HG03064 (cell line): ENCODE data around the gene CDK14.
"Not testable (repeated sequence)": the region's sequence is repeated elsewhere in the genome, so short reads cannot be mapped to it uniquely, and the experiment has no call there.

Experiments used
- ATAC-seq: cut with Tn5 transposase; IDR thresholded peaks from one replicate; pipeline ENCODE4 v1.9.1; 2021; ENCODE audit warnings: low read depth; ENCODE audit not compliant: unreplicated experiment

Gene CDK14

DNA sequence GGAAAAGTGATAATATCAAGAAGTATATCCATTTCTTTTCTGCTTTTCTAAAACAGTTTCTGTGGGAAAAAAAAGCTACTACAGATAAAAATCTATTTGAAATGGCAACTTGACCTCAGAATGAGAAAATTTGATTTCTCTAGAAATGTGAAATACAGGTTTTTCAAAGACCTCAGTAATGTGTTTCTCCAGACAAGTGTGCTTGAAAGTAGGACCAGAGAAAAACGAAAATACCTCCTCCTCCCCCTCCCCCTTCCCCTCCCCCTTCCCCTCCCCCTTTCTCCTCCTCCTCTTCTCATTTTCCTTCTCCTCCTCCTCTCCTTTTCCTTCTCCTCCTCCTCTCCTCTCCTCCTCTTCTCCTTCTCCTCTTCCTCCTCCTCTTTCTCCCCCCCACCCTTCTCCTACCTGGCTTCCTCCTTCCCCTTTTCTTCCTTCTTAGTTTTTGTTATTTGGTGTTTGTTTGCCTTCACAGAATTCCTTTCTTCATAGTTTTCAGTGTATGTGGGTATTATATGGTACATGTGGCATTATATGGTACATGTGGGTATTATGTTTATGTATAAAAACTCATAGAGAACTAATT lies 179.4 kb downstream of the CDK14 start:
- ATAC-seq, result no peak

DNA sequence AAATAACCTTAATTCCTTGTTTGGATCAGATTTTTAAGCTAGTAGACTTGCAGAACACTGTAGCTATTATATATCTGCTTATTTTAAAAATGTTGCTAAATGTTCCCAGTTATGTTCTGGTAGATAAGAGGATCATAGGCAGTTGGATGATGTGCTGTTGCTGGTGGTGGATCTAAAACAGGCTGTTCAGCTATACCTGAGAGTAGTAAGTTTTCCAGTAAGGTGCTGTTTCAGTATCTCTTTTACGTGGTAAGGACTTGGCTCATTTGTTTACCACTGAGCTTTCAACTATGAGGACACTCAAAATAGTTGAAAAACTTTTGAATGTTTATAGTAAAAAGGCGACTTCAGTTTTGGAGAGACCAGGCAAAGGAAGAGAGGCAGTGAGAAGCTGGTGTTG lies 180.9 kb downstream of the CDK14 start:
- peak; percentile 88 for ATAC-seq

DNA sequence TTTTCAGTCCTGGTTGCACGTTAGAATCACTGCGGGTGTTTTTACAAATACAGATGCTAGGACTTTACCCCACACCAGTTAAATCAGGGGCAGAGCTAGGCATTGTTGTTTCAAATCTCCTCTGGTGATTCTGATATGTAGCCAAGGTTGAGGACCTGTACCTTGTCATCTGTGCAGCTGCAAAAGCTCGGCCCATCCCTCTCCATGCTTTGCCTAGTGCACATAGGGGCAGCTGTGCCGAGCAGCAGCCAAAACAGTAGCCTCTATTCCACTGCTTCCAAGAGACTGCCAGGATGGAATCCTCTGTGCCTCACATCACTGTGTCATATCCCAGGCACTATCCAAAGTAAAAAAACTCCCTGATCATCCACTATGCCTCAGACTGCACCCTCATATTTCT lies 181.3 kb downstream of the CDK14 start:
- ATAC-seq, result peak; percentile 29

DNA sequence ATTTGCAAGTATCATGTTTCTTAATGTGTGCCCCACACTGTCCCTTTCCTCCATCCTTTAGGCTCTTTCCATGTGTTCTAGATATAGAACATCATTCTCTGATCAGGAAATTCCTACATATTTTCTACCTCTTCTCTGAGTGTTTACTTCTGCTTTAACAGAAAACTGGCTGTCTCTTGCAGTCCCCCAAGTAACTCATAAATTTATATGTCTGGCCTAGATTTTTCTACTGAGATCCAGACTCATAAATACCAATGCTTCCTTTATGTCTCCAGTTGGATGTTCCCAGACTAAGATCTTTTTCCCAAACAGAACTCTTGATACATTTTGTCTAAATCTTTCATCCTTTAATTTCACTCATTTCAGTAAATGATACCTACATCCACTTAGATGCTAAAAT lies 181.8 kb downstream of the CDK14 start:
- ATAC-seq, result no peak

DNA sequence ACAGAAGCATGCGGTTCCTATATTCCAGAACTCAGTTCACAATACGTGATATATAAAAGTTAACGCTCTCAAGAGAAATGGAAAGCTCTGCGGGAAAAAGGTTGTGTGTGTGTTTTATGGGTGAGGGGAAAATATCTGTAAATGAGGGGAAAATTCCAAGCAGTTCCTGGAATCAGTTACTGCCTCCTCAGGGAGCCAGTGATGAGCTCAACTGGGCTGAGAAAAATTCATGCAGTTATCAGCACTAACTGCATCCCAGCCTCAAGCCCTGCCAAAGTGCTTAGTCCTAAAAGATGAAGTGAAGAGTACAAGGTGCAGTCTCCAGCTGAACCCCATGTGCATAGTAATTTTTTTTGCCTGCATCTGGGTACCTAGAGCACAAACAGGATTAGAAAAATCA lies 191.9 kb downstream of the CDK14 start:
- ATAC-seq, result no peak

DNA sequence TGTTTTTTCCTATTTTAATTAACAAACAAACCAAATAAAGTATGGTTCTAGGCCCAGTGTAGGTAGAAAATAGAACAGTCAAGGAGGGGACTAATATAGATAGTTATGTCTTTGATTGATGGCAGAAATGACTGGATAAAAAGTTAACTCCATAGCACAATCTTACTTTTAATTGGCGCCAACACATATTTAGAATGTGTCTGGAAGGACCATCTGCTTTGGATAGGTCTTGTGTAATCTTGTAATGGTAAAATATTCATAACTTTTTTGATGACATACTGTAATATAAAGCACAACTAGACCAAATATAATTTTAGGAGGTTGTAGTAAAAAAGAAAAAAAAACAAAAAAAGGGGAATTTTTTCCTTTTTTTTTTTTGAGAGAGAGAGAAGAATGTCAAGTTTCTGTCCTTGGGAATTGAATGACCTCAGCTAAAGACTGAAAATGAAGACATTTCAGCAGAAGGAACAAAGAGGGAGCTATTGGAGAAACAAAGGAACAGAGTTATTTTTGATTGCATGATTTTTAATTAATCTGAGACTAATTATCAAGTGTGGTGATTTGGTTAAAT lies 193.7 kb downstream of the CDK14 start:
- ATAC-seq, result no peak

DNA sequence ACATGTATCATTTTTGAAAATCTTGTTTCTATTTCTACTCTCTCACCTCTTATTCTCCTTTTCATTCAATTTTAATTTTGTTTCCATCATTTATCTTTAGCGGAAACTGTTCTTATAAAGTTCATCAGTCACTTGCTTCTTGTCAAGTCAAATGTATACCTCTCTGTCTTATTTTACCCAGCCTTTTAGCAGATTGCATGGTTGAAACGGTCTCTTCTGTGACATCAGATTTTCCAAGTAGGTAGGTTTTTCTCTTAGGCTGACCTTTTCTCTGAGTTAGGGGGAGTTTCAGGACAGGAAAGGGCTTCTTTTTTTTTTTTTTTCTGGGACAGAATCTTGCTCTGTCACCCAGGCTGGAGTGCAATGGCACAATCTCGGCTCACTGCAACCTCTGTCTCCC lies 195.5 kb downstream of the CDK14 start:
- ATAC-seq, result no peak

DNA sequence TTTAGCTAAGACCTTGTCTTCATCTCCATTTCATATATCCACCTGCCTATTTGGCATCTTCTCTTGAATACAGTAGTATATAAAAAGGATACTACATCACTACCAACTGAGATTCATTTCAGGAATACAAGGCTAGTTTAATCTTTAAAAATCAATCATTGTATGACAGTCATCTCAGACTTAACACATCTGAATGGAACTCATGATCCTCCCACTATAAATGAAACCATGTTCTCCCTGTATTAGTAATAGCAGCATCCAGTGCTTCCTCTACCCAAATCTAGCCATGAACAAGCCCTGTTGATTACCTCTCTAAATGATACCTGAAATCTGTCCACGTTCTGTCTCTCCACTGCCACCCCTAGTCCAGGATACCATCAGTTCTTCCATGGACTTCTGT lies 196.2 kb downstream of the CDK14 start:
- no peak for ATAC-seq

DNA sequence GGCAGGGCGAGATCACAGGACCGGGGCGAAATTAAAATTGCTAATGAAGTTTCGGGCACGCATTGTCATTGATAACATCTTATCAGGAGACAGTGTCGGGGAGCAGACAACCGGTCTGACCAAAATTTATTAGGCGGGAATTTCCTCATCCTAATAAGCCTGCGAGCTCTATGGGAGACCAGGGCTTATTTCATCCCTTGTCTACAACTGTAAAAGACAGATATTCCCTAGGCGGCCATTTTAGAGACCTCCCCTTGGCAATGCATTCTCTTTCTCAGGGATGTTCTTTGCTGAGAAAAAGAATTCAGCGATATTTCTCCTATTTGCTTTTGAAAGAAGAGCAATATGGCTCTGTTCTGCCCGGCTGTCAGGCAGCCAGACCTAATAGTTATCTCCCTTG lies 198.1 kb downstream of the CDK14 start:
- ATAC-seq, result not testable (repeated sequence)

DNA sequence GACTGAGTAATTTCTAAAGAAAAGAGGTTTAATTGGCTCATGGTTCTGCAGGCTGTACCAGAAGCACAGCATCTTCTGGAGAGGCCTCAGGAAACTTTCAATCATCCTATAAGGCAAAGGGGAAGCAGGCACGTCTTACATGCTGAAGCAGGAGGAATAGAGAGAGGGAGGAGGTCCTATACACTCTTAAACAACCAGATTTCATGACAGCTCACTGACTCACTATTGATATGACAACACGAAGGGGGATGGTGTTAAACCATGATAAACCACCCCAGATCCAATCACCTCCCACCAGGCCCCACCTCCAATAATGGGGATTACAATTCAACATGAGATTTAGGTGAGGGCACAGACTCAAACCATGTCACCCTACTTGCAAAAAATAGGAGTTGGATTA lies 201.5 kb downstream of the CDK14 start:
- ATAC-seq, result no peak

DNA sequence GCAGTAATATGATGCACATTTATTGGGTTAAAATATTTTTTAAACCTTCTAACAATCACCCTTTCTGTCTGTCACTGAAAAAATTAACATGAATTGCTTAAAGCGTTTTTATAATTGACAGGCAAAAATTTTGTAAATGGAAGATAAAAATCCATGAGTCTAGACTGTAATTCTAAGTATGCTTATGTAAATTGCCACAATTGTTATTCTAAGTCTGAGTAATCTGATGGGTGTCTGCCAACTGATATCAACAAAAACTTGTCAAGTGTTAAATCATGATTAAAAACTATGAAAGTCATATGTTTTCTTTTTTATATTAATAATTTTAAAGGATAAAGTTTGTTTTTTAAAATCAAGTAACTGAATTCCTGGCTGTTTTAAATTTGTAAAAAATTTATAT lies 208.2 kb downstream of the CDK14 start:
- no peak for ATAC-seq

DNA sequence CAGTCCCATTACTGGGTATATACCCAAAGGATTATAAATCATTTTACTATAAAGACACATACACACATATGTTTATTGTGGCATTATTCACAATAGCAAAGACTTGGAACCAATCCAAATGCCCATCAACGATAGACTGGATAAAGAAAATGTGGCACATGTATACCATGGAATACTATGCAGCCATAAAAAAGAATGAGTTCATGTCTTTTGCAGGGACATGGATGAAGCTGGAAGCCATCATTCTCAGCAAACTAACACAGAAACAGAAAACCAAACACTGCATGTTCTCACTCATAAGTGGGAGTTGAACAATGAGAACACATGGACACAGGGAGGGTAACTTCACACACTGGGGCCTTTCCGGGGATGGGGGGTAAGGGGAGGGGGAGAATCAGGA lies 219.4 kb downstream of the CDK14 start:
- not testable (repeated sequence) for ATAC-seq

DNA sequence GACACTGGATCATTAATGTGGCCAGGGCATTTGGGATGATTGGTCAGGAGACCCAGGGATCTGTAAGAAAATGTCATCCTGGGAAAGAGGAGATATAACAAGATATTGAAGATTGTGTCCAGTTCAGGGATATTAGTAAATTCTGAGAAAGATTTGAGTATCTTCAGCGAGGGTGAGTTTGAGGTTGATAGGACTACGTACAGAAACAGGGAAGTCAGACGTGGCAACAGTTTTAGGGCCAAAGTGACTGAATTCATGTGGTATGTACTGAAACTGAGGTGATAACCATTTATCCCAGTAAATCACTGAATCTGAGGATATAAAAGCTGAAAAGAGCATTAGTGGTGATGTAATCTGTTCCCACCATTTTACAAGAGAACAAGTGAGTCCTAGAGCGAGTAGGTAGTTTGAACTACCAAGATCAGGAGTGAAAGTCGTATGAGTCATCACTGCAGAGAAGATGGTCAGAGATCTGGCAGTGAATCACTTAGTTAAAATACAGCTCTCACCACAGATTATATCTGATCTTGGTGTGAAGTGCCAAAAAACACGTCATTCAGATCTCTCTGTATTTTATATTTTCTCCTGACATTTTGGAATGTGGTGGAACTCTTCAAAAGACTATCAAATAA lies 220.5 kb downstream of the CDK14 start:
- peak; percentile 99 for ATAC-seq

DNA sequence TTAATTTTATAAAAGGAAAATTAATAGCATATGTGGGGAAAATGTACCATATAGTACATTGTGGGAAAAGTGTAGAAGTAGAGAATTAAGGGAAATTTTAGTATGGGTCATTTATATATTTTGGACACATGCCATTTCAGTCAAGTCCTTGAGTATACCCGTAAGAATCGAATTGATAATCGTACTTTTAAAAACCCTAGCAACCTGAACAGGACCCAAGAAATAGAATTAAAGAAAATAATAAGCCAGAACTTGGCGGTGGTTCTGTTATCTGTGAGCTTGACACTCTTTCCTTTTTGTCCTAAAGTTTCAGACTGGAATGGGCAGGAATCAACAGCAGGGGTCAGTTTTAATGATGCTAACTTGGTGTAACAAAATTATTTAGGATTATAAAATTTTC lies 221.0 kb downstream of the CDK14 start:
- no peak for ATAC-seq

DNA sequence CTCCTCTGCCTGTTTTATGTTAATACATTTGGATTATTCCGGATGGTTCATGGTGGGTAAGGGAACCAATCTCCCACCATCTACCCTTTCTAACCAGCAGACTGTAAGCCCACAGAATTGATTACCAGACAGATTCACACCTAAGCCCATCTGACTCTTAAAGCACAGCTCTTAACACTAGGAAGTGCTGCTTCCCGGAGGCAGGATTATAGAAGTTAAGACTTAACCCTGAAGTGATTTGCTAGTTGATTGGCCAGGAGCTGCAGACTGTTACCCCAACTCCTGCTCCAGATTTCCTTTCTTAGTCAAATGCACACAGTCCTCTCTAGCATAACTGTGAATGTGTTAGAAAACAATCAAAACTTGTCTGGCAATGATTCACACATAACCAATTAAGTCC lies 221.7 kb downstream of the CDK14 start:
- ATAC-seq, result no peak

DNA sequence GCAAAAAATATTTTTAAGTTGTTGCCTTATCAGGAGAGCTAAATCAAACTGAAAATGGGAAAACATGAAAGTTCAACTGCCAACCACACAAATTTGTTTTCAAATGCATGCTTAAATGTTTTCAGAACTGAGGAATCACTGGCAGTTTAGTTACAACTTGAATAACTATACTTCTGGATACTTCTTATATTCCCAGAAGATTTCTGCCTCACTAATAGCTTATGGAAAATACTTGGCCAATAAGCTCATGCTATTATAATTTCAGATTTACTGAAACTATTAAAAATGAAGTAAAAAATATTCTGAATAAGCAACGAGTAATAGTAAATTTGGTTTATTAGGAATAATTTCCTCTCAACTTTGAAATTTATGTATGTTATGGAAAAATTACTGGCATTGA lies 222.2 kb downstream of the CDK14 start:
- no peak for ATAC-seq

DNA sequence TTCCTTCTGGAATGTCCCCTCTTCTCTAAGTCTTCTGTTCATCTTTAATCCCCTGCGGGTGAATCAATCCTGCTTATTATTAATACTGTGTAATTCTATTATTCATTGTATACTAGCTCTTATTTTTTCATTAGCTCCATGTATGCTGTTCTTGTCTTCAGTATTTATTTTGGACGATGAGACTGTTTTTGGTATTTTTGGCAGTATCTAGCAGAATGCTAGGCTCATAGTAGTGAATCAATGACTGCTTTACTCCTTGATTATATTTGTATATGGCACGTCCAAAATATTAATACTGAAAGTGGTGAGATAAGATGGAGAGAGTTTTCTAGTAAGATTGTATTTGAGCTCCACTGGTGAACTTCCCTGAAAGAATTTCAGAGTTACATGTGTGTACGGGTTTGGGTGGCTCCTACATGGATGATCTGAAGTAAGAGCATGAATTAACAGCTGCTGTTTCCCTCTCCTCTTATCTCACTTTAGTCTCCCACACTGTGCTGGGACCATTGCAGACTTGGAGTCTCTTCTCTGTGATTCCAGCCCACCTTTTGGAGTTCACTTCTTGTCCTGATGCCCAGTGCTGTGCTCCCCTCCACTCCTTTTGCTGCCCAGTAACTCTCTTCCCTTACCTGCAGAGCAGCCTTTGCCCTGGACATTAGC lies 226.0 kb downstream of the CDK14 start:
- ATAC-seq, result no peak

DNA sequence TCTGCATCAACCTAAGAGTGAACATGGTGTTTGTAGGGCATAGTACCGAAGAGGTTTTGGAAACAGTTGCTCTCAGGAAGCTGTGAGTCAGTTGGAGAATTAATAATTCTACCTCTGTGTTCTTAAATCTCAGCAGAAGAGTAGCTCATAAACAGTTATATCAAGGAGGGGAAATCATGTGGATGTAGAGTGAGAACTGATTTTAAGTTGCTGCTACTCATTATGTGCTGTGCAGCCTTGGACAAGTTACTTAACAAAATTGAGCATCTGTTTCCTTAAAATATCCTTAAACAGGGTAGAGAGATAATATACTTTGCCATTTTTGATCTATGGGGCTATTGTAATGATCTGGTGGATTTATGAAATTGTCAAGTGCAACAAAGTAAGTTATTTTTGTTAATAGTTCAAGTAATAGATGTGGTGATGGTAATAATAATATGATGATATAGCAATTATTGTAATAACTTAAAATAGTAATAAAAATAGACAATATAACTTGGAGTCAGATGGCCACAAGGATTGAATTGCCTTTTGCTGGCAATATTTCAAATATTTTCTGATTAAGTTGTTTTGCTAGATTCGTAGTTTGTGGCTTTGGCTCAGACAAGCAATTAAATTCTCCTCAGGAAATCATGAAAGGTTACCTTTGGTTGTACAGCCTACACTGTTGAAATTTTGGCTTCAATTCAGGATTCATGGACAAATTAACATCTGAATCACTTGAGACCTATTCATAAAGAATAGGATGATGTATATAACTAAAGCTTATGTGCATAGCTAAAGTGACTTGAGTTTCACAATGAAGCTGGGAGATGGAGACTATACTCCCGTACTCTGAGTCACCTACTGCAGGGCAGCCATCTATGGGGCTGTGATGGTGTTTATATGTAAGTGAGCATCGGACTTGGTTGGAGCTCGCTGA lies 228.5 kb downstream of the CDK14 start:
- ATAC-seq, result no peak

DNA sequence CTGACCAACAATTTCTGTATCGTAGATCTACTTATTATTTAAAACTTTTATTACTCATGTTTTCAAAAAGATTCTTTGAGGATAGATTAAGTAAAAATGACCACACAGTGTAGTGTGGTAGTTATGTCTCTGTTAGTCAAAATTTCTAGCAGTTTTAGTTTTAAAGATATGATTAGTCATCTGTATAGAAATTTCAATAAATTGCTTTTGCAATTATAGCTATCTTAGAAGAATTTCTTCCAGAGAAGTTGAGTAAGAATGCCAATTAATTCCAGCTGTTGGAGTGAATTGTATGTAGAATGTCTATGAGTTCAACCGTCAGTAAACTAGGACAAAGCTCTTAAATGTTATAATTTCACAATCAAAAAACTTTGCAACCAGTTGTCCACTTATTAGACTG lies 229.7 kb downstream of the CDK14 start:
- ATAC-seq, result no peak

DNA sequence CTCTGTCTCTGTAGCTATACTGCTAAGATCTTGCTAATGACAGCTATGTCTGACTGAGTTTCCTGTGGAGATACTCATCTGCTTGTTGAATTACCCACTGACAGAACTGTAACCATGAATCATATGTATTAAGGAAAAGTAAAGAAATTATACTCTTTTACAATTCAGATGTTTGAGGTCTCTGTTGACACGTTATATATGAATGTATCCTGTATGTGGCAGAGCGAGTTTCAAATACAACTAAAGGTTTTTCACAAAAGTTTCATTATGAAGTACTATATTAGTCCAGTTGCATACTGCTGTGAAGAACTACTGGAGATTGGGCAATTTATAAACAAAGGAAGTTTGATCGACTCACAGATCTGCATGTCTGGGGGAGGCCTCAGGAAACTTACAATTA lies 232.5 kb downstream of the CDK14 start:
- ATAC-seq, result no peak

DNA sequence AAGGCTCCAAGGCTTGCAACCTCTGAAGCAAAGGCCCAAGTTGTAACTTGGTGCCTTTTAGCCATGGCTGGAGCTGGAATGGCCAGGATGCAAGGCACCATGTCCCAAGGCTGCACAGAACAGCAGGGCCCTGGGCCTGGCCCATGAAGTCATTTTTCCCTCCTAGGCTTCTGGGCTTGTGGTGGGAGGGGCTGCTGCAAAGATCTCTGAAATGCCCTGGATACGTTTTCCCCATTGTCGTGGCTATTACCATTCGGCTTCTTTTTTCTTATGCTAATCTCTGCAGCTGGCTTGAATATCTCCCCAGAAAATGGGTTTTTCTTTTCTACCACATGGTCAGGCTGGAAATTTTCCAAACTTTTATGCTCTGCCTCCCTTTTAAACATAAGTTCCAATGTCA lies 234.2 kb downstream of the CDK14 start:
- ATAC-seq, result no peak
